ENCODE measurements around the gene ZBTB42.

DNA sequence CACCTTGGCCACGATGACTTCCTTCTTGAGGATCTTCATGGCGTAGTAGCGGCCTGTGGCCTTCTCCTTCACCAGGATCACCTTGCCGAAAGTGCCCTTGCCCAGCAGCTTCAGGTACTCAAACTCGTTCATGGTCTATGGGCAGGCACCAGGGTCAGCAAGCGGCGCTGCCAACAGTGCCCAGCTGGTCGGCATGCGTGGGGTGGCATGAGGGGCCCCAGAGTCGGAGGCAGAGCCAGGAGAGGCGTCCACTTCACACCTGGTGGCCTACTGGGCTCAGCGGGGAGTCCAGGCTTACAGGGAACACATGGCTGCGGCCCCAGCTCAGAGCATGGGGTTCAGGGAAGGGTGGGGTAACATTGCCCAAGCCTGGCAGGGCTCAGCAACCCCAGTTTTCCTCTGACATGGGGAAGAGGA, 25.8 kb upstream of the ZBTB42 start:
- TF ChIP-seq, protein P1, sequence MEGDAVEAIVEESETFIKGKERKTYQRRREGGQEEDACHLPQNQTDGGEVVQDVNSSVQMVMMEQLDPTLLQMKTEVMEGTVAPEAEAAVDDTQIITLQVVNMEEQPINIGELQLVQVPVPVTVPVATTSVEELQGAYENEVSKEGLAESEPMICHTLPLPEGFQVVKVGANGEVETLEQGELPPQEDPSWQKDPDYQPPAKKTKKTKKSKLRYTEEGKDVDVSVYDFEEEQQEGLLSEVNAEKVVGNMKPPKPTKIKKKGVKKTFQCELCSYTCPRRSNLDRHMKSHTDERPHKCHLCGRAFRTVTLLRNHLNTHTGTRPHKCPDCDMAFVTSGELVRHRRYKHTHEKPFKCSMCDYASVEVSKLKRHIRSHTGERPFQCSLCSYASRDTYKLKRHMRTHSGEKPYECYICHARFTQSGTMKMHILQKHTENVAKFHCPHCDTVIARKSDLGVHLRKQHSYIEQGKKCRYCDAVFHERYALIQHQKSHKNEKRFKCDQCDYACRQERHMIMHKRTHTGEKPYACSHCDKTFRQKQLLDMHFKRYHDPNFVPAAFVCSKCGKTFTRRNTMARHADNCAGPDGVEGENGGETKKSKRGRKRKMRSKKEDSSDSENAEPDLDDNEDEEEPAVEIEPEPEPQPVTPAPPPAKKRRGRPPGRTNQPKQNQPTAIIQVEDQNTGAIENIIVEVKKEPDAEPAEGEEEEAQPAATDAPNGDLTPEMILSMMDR (IDR thresholded peaks at IDR 0.05), result no peak
- no peak for TF ChIP-seq POLR2A (IDR thresholded peaks at IDR 0.05)
